ENCODE results near the gene C20orf141. TPM values are rescaled to one million over a fixed set of nuclear protein-coding genes. Genes with fewer than 3 reads are reported as not detected.

The C20orf141 gene
- total RNA-seq, 1 donor from 2014 or later = not detected

DNA sequence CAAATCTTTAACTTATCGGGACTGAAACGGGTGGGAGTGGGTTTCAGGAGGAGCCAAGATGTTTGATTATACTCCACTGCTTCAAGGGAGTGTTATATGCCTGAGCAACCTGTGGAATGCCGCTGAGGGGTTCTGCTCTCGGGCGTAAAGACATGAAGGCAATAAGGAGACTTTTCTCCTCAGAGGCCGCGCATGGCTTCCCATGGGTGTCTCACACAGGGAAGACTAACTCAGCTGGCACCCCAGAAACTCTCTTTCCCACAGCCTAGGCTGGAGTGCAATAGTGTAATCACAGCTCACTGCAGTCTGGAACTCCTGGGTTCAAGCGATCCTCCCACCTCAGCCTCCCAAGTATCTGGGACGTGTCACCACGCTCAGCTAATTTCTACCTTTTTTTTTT lies 5.1 kb upstream of the C20orf141 start:
- Histone ChIP-seq H4K20me1 (ENCODE audit: insufficient read depth, low read length) (no peaks in the 10 kb centered on the region), H3K36me3 (ENCODE audit: insufficient read depth, low read length) (no peaks in the 10 kb centered on the region), H3K9me3 (ENCODE audit: insufficient read depth, low read depth, low read length) (peaks cover 7% of the 10 kb centered on the region), H3K27ac (ENCODE audit: low read depth, low read length) (no peak overlapping the region), H3K79me2 (ENCODE audit: insufficient read depth, low read length) (no peaks in the 10 kb centered on the region), H2AFZ (ENCODE audit: low read depth, low read length) (no peak overlapping the region), H3K4me1 (ENCODE audit: insufficient read depth, low read length) (peaks cover 20% of the 10 kb centered on the region), H3K4me3 (ENCODE audit: insufficient read depth, low read depth, low read length) (no peak overlapping the region), H3K9ac (ENCODE audit: low read length) (no peak overlapping the region), H3K27me3 (ENCODE audit: insufficient read depth, low read length) (peaks cover 28% of the 10 kb centered on the region), H3K4me2 (ENCODE audit: low read length) (no peak overlapping the region)
- TF ChIP-seq, protein P1, sequence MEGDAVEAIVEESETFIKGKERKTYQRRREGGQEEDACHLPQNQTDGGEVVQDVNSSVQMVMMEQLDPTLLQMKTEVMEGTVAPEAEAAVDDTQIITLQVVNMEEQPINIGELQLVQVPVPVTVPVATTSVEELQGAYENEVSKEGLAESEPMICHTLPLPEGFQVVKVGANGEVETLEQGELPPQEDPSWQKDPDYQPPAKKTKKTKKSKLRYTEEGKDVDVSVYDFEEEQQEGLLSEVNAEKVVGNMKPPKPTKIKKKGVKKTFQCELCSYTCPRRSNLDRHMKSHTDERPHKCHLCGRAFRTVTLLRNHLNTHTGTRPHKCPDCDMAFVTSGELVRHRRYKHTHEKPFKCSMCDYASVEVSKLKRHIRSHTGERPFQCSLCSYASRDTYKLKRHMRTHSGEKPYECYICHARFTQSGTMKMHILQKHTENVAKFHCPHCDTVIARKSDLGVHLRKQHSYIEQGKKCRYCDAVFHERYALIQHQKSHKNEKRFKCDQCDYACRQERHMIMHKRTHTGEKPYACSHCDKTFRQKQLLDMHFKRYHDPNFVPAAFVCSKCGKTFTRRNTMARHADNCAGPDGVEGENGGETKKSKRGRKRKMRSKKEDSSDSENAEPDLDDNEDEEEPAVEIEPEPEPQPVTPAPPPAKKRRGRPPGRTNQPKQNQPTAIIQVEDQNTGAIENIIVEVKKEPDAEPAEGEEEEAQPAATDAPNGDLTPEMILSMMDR (IDR thresholded peaks at IDR 0.05; ENCODE audit: insufficient read depth, low read depth, low read length) = no peak
- TF ChIP-seq EZH2 (IDR thresholded peaks at IDR 0.05; ENCODE audit: insufficient read depth, low read length) = no peak
- Mint-ChIP-seq H3K9me3 (ENCODE audit: unreplicated experiment) (peaks cover 22% of the 10 kb centered on the region), H3K4me1 (ENCODE audit: low read depth, unreplicated experiment) (peaks cover 15% of the 10 kb centered on the region), H3K27me3 (ENCODE audit: low read depth, unreplicated experiment) (peaks cover 34% of the 10 kb centered on the region), H3K4me3 (ENCODE audit: unreplicated experiment) (no peak overlapping the region), H3K36me3 (ENCODE audit: low read depth, unreplicated experiment) (no peaks in the 10 kb centered on the region), H3K27ac (ENCODE audit: unreplicated experiment) (no peak overlapping the region)
- no peak for DNase-seq (ENCODE audit: low read depth)
- no peak for FAIRE-seq

DNA sequence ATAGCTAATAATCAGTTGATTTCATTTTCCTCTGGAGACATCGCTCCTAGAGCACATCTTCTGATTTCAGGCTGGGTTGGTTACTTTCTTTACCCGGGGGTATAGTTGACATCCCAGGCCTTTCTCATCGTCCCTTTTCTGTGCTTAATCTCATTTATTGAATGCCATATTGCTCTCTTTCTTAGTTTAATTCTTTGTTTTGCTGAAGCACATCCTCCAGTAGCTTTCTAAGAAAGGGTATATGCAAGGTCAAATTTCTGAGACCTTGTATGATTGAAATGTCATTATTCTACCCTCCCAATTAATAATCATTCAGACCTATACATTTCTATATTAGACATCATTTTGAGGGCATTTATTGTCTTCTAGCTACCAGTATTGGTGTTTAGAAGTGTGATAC lies 2.6 kb upstream of the C20orf141 start:
- no peak overlapping the region for H3K4me3 Mint-ChIP-seq (ENCODE audit: unreplicated experiment)
- peaks cover 16% of the 10 kb centered on the region for H3K9me3 Mint-ChIP-seq (ENCODE audit: unreplicated experiment)
- H3K27ac Mint-ChIP-seq (ENCODE audit: unreplicated experiment) = no peak overlapping the region
- H3K27me3 Mint-ChIP-seq (ENCODE audit: low read depth, unreplicated experiment) = peaks cover 27% of the 10 kb centered on the region
- Histone ChIP-seq H3K4me2 (ENCODE audit: low read length) (no peak overlapping the region), H3K27me3 (ENCODE audit: insufficient read depth, low read length) (peaks cover 6% of the 10 kb centered on the region), H3K4me1 (ENCODE audit: insufficient read depth, low read length) (peaks cover 20% of the 10 kb centered on the region), H3K4me3 (ENCODE audit: insufficient read depth, low read depth, low read length) (no peak overlapping the region), H3K27ac (ENCODE audit: low read depth, low read length) (no peak overlapping the region), H4K20me1 (ENCODE audit: insufficient read depth, low read length) (no peaks in the 10 kb centered on the region), H3K9ac (ENCODE audit: low read length) (no peak overlapping the region), H3K36me3 (ENCODE audit: insufficient read depth, low read length) (no peaks in the 10 kb centered on the region), H2AFZ (ENCODE audit: low read depth, low read length) (no peak overlapping the region), H3K79me2 (ENCODE audit: insufficient read depth, low read length) (no peaks in the 10 kb centered on the region), H3K9me3 (ENCODE audit: insufficient read depth, low read depth, low read length) (peaks cover 7% of the 10 kb centered on the region)
- no peaks in the 10 kb centered on the region for H3K36me3 Mint-ChIP-seq (ENCODE audit: low read depth, unreplicated experiment)
- H3K4me1 Mint-ChIP-seq (ENCODE audit: low read depth, unreplicated experiment) = peaks cover 15% of the 10 kb centered on the region
- FAIRE-seq (no peak), DNase-seq (ENCODE audit: low read depth) (no peak)
- no peak for TF ChIP-seq EZH2 (IDR thresholded peaks at IDR 0.05; ENCODE audit: insufficient read depth, low read length)
- TF ChIP-seq, protein P1 (IDR thresholded peaks at IDR 0.05; ENCODE audit: insufficient read depth, low read depth, low read length) = no peak

- no peak overlapping the region for H3K4me3 ChIP-seq (ENCODE audit: insufficient read depth, low read depth, low read length)
- H3K4me2 ChIP-seq (ENCODE audit: low read length) = peak overlapping the region; percentile 70
- FAIRE-seq = no peak
- H3K9me3 ChIP-seq (ENCODE audit: insufficient read depth, low read depth, low read length) = peaks cover 7% of the 10 kb centered on the region
- H2AFZ ChIP-seq (ENCODE audit: low read depth, low read length) = no peak overlapping the region
- H3K4me1 Mint-ChIP-seq (ENCODE audit: low read depth, unreplicated experiment) = peaks cover 15% of the 10 kb centered on the region
- H3K9me3 Mint-ChIP-seq (ENCODE audit: unreplicated experiment) = peaks cover 20% of the 10 kb centered on the region
- H3K4me3 Mint-ChIP-seq (ENCODE audit: unreplicated experiment) = no peak overlapping the region
- peak overlapping the region; percentile 62 for H3K27ac Mint-ChIP-seq (ENCODE audit: unreplicated experiment)
- no peak overlapping the region for H3K27ac ChIP-seq (ENCODE audit: low read depth, low read length)
- H3K36me3 ChIP-seq (ENCODE audit: insufficient read depth, low read length) = no peaks in the 10 kb centered on the region
- peaks cover 5% of the 10 kb centered on the region for H3K27me3 ChIP-seq (ENCODE audit: insufficient read depth, low read length)
- no peaks in the 10 kb centered on the region for H3K79me2 ChIP-seq (ENCODE audit: insufficient read depth, low read length)
- no peak for TF ChIP-seq EZH2 (IDR thresholded peaks at IDR 0.05; ENCODE audit: insufficient read depth, low read length)
- TF ChIP-seq, protein P1 (IDR thresholded peaks at IDR 0.05; ENCODE audit: insufficient read depth, low read depth, low read length) = no peak
- no peak overlapping the region for H3K9ac ChIP-seq (ENCODE audit: low read length)
- peaks cover 20% of the 10 kb centered on the region for H3K4me1 ChIP-seq (ENCODE audit: insufficient read depth, low read length)
- DNase-seq (ENCODE audit: low read depth) = no peak
- H3K36me3 Mint-ChIP-seq (ENCODE audit: low read depth, unreplicated experiment) = no peaks in the 10 kb centered on the region
- H3K27me3 Mint-ChIP-seq (ENCODE audit: low read depth, unreplicated experiment) = peaks cover 28% of the 10 kb centered on the region
- H4K20me1 ChIP-seq (ENCODE audit: insufficient read depth, low read length) = no peaks in the 10 kb centered on the region
Measured at GRCh38 chr20:2814076-2814475, 711 bp upstream of the C20orf141 start.
